T-helper 1 cell treated with Interleukin-12 subunit alpha and Interleukin-12 subunit beta and Interleukin-4 antibody, amounts not matched to agents 30 μg/mL and 1 μg/mL, for 36 hours (primary cell): ENCODE measurements around the gene ATF3.

ENCODE experiments used
- H3K27ac Mint-ChIP-seq: one replicate; pipeline ENCODE4 v1.8.0; 2021; ENCODE audit warnings: mild to moderate bottlenecking, mixed read lengths
- H3K27me3 Mint-ChIP-seq: one replicate; pipeline ENCODE4 v1.8.0; 2021; ENCODE audit warnings: low read depth, mixed read lengths
- H3K36me3 Mint-ChIP-seq: one replicate; pipeline ENCODE4 v1.8.0; 2021; ENCODE audit warnings: low read depth, mixed read lengths
- H3K4me1 Mint-ChIP-seq: one replicate; pipeline ENCODE4 v1.8.0; 2021; ENCODE audit warnings: low read depth, mixed read lengths
- H3K4me3 Mint-ChIP-seq: one replicate; pipeline ENCODE4 v1.8.0; 2021; ENCODE audit warnings: mild to moderate bottlenecking, moderate library complexity, mixed read lengths
- H3K9me3 Mint-ChIP-seq: one replicate; pipeline ENCODE4 v1.8.0; 2021; ENCODE audit warnings: mixed read lengths

The ATF3 gene

DNA sequence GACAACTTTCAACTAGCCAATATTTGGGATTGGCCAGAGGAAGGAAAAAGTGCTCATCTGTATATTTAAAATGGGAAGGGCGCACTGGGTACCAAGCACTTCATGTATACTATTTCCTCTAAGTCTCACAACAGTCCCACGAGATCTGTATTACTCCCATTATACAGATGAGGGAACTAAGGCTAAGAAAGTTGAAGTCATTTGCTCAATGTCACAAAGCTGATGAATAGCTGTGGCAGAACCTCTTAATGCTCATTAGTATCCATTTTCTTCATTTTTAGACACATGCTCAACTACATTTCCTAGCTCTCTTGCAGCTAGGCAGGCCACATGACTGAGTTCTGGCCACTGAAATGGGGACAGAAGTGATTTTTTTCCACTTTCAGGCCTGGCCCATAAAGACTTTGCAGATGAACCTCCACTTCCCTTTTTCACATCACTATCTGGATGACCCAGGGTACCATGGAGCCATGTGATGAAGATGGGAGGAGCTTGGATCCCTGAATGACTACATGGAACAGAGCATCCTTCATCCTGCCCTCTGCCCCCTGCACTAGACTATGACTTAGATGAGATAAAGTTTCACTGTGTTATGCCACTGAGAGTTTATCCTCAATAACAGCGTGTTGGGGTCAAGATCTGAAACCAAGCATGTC, 31.8 kb downstream of the ATF3 start:
- peaks cover 6% of the 10 kb centered on the region for H3K9me3 Mint-ChIP-seq
- H3K4me1 Mint-ChIP-seq, result peaks cover 30% of the 10 kb centered on the region
- H3K27ac Mint-ChIP-seq, result no peak overlapping the region
- H3K4me3 Mint-ChIP-seq, result no peak overlapping the region
- H3K27me3 Mint-ChIP-seq, result peaks cover 32% of the 10 kb centered on the region
- no peaks in the 10 kb centered on the region for H3K36me3 Mint-ChIP-seq

DNA sequence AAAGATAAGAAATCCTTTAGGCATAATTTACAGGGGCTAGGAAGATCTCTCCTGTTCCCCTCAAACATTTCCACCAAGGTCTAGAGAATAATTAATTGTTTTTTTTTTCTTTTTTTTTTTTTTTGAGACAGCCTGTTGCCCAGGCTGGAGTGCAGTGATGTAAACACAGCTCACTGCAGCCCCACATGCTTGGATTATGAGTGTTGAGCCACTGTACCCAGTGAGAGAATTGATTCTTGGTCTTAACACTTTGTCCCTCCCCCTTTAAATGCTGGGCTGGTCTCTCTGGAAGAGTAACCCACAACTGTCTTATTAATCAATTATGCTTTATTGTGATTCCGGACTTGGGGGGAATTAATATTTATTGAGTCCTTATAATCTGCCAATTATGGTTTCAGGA, 33.4 kb downstream of the ATF3 start:
- peaks cover 14% of the 10 kb centered on the region for H3K4me1 Mint-ChIP-seq
- H3K36me3 Mint-ChIP-seq, result no peaks in the 10 kb centered on the region
- H3K9me3 Mint-ChIP-seq, result peaks cover 6% of the 10 kb centered on the region
- peaks cover 43% of the 10 kb centered on the region for H3K27me3 Mint-ChIP-seq
- H3K27ac Mint-ChIP-seq, result no peak overlapping the region
- no peak overlapping the region for H3K4me3 Mint-ChIP-seq

DNA sequence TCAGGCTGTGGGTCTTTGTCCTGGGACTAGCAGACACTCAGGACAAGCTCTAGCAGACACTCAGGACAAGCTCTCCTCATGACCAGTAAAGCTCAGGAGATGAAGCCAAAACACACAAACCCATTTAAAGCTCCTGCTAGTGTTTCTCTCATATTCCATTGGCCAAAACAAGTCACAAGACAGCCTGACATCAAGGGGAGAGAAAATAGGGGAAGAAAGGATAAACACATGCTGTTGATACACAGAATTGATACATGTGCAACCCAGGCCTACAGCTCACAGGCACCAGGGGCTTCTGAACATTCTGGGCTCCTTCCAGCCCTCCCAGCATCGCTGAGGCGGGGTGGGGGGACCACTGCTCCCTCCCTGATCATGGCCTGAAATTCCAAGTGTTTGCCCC, 35.3 kb downstream of the ATF3 start:
- Mint-ChIP-seq H3K9me3 (peaks cover 6% of the 10 kb centered on the region), H3K4me1 (peaks cover 6% of the 10 kb centered on the region), H3K27ac (no peak overlapping the region), H3K4me3 (no peak overlapping the region), H3K36me3 (no peaks in the 10 kb centered on the region), H3K27me3 (peaks cover 40% of the 10 kb centered on the region)

DNA sequence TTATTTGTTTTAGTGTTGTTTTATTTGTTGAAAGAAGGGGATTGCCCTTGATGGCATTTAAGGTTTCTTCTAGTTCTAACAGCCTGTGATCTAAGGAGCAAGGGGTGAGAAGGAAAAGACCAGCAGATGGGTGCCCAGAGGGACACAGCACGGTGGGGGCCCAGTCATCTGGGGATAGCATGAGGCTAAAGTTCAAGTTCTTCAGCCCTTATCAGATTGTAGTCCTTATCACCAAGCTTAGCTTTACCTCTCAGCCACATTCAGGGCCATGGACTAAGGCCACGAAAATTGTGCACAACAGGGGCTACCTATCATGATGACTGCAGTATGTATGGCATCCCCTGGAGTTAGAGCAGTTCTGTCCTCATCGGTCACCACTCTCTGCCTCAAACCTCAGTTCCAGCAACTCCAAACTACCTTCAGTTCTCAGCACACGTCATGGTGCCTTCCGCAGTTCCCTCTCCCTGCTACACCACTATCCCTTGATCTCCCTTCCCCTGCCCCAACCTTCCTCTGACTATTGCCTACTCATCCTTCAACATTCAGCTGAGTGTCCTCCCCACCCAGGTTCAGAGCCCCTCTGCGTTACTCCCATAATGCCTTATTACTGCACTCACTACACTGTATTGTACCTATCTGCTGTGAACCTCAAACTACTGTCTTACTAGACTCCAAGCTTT, 36.4 kb downstream of the ATF3 start:
- H3K27me3 Mint-ChIP-seq, result peaks cover 32% of the 10 kb centered on the region
- no peaks in the 10 kb centered on the region for H3K4me1 Mint-ChIP-seq
- H3K9me3 Mint-ChIP-seq, result peaks cover 6% of the 10 kb centered on the region
- no peak overlapping the region for H3K4me3 Mint-ChIP-seq
- H3K36me3 Mint-ChIP-seq, result no peaks in the 10 kb centered on the region
- H3K27ac Mint-ChIP-seq, result no peak overlapping the region

DNA sequence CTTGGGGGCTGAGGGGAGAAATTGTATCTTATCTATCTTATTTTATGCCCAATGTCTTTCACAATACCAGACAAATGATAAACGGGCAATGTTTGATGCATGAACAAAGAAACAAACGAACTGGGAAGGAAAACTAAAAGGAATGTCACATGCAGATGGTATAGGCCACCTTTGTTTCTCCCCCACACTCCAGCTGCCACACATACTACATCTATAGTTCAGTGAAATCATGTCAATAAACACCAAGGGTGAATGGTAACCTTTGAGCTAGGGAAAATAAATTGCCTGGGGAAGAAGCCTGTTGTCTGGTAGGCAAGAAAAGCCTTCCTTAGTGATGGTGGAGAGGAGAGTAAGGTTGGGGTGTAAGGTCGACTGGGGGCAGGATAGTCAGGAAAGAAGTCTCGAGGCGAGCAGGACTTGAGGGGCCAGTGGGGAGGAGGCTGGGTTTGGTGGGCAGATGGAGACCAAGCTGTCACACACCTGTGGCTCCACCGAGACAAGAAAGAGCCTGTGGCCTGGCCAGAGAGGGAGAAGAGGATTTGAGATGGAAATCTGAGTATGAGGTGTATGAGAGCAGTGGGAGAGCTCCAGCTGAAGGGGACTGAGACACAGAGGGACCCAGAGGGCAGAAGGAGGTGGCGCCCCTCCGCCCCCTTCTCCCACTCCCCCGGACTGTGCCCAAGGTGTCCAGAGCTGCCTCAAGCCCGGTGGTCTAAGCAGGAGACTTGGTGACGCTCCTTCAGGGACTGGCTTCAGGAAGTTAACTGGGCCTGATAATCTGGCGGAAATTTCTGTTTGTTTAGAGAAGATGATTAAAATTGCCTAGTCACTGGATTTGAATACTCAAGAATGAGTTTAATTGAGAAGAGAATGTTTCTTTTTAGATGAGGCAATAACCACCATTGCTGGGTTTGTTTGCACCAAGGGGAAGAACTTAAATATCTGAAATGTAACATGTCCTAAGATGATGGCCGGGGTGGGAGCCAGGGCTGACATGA, 37.3 kb downstream of the ATF3 start:
- peaks cover 2% of the 10 kb centered on the region for H3K9me3 Mint-ChIP-seq
- H3K27me3 Mint-ChIP-seq, result peaks cover 23% of the 10 kb centered on the region
- no peak overlapping the region for H3K4me3 Mint-ChIP-seq
- H3K36me3 Mint-ChIP-seq, result no peaks in the 10 kb centered on the region
- no peak overlapping the region for H3K27ac Mint-ChIP-seq
- no peaks in the 10 kb centered on the region for H3K4me1 Mint-ChIP-seq

DNA sequence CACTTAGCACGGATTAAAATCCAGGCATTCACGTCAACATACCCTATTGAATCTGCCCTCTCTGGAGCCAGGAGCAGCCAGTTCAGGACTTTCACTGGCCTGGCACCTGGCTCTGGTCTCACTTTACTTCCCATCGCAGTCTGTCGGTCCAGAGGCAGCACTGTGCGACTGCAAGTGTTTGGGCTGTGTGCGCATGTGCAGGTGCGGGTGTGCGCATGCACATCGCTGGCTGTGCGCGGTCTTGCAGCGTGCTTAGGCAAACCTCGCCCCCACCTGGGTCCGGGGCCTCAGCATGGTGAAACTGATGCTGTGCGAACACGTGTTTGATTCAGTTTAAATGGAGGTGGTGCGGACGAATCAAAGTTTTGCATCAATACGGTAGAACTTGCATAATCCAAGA, 38.0 kb downstream of the ATF3 start:
- Mint-ChIP-seq H3K4me1 (no peaks in the 10 kb centered on the region), H3K36me3 (no peaks in the 10 kb centered on the region), H3K27me3 (peaks cover 16% of the 10 kb centered on the region), H3K27ac (no peak overlapping the region), H3K9me3 (no peaks in the 10 kb centered on the region), H3K4me3 (no peak overlapping the region)

DNA sequence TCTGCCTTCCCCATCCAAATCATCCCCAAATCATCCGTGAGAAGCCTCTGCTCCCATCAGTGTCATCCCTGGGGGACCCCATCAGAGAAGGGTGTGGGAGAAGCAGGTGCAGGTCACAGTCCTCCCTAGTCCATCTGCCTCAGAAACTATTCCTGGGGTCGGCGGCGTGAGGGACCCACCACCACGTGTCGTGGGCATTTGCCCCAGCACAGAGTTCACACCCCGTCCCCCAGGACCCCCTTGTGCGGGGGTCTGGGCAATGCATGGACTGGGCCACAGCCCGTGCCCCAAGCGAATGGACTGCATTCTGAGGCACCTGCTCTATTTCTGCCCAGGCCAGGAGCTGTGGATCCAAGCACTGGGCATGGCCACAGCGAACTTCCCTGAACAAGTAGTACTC, 38.4 kb downstream of the ATF3 start:
- no peaks in the 10 kb centered on the region for H3K36me3 Mint-ChIP-seq
- no peak overlapping the region for H3K4me3 Mint-ChIP-seq
- no peaks in the 10 kb centered on the region for H3K9me3 Mint-ChIP-seq
- H3K27ac Mint-ChIP-seq, result no peak overlapping the region
- H3K27me3 Mint-ChIP-seq, result peaks cover 16% of the 10 kb centered on the region
- H3K4me1 Mint-ChIP-seq, result no peaks in the 10 kb centered on the region

DNA sequence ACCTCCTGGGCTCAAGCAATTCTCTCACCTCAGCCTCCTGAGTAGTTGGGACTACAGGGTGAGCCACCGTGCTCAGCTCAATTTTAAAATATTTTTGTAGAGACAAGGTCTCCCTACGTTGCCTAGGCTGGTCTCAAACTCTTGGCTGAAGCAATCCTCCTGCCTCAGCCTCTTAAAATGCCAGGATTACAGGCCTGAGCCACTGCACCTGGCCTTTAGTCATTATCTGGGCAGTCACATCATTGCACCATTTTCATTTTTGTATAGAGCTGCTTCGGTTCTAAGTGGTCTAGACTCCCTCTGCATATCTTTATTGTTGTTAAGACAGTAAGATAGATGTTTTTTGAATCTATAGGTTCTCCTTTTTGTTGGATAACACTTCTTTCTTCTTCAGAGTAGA, 39.9 kb downstream of the ATF3 start:
- no peaks in the 10 kb centered on the region for H3K9me3 Mint-ChIP-seq
- no peak overlapping the region for H3K4me3 Mint-ChIP-seq
- H3K27me3 Mint-ChIP-seq, result peaks cover 16% of the 10 kb centered on the region
- H3K4me1 Mint-ChIP-seq, result no peaks in the 10 kb centered on the region
- no peaks in the 10 kb centered on the region for H3K36me3 Mint-ChIP-seq
- no peak overlapping the region for H3K27ac Mint-ChIP-seq

DNA sequence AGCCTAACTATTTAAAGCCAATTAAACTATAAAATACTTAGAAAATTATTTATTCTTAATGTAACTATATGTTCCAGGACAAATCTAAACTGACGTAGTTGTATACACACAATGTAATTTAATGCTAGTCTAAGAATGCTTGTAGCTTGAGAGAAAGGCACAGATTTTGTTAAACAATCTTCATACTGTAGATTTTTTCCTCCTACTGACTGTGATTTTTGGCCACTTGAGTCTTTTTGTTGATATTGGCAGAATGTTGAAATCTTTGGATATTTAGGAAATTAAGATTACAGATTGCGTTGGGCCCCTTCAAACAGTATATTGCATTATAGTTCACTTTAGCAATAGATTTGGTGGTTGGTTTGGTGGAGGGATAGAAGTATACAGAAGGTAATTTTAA, 40.5 kb downstream of the ATF3 start:
- Mint-ChIP-seq H3K27me3 (peaks cover 20% of the 10 kb centered on the region), H3K27ac (no peak overlapping the region), H3K9me3 (no peaks in the 10 kb centered on the region), H3K4me3 (no peak overlapping the region), H3K36me3 (no peaks in the 10 kb centered on the region), H3K4me1 (no peaks in the 10 kb centered on the region)

DNA sequence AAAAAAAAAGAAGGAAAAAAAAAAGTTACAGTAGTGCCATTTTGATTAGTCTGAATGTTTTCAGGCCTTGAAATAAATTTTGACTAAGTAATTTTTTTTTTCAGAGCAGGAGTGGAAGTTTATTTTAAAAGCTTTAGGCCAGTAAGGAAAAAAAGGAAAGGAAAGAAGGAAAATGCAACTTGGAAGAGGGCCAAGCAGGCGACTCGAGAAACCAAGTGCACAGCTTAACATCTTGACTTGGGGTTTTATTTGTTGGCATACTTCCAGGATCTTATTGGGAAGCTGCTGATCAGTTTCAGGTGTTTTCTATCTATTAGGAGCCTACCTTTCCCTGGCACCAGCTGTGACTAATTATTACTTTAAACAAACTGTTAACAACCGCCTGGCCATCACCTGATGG, 41.7 kb downstream of the ATF3 start:
- Mint-ChIP-seq H3K4me3 (no peak overlapping the region), H3K27ac (no peak overlapping the region), H3K27me3 (peaks cover 28% of the 10 kb centered on the region), H3K36me3 (no peaks in the 10 kb centered on the region), H3K4me1 (no peaks in the 10 kb centered on the region), H3K9me3 (no peaks in the 10 kb centered on the region)

DNA sequence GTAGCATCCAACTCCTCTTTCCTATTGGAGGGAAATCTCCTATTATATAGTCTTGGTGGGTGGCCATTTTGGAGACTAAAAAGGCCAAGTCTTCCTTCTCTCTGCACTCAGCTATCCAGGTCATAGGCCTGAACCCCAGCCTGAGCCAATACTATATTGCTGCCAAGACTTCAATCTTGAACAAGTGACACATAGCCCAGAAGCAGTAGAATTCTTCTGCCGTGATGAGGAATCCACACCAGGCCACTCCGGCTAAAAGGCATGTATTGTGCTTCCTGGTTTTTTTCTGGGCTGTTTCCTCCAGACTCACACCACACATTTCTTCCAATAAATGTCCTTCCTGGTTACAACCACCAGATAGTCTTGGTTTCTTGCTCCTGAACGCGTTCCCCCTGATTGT, 43.0 kb downstream of the ATF3 start:
- H3K4me3 Mint-ChIP-seq, result no peak overlapping the region
- no peak overlapping the region for H3K27ac Mint-ChIP-seq
- no peaks in the 10 kb centered on the region for H3K36me3 Mint-ChIP-seq
- H3K9me3 Mint-ChIP-seq, result no peaks in the 10 kb centered on the region
- no peaks in the 10 kb centered on the region for H3K4me1 Mint-ChIP-seq
- peaks cover 18% of the 10 kb centered on the region for H3K27me3 Mint-ChIP-seq

DNA sequence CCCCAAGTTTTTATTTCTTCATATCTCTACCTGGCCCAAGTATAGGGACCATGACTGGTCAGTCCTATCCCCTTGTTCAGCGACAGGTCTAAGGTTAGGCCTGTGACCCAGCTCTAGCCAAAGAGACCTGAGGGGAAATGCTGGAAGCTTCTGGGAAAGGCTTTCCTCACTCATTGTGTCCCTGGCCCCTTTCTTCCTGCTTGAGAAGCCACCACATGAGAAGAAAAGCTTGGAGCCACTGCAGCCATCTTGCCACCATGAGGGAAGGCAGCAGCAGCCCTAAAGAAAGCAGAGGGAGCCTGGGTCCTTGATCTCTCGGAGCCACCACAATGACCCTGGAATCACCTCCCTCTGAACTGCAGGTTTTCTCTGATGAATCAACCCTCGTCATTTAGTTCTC, 43.4 kb downstream of the ATF3 start:
- H3K27me3 Mint-ChIP-seq, result peaks cover 16% of the 10 kb centered on the region
- no peak overlapping the region for H3K4me3 Mint-ChIP-seq
- H3K9me3 Mint-ChIP-seq, result no peaks in the 10 kb centered on the region
- H3K36me3 Mint-ChIP-seq, result no peaks in the 10 kb centered on the region
- H3K27ac Mint-ChIP-seq, result no peak overlapping the region
- no peaks in the 10 kb centered on the region for H3K4me1 Mint-ChIP-seq

DNA sequence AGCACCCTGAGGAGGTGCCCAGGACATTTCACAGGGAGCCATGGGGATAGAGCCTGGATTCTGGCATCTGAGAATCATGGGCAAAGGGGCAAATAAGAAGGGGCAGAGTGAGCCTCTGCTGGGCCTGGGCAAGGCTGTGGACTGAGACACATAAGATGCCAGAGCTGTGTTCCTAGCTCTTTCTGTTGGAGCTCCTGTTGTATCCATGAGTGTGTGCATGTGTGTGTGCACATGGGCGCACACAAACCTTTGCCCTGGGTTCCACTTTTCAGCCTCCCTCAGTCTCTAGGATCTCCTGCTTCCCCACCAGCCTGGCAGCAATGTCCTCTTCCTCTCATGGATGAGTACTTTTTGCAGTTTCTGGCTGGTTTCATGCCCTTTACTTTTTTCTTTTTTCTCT, 44.0 kb downstream of the ATF3 start:
- no peak overlapping the region for H3K4me3 Mint-ChIP-seq
- peaks cover 22% of the 10 kb centered on the region for H3K27me3 Mint-ChIP-seq
- H3K36me3 Mint-ChIP-seq, result no peaks in the 10 kb centered on the region
- no peaks in the 10 kb centered on the region for H3K4me1 Mint-ChIP-seq
- H3K27ac Mint-ChIP-seq, result no peak overlapping the region
- H3K9me3 Mint-ChIP-seq, result no peaks in the 10 kb centered on the region

DNA sequence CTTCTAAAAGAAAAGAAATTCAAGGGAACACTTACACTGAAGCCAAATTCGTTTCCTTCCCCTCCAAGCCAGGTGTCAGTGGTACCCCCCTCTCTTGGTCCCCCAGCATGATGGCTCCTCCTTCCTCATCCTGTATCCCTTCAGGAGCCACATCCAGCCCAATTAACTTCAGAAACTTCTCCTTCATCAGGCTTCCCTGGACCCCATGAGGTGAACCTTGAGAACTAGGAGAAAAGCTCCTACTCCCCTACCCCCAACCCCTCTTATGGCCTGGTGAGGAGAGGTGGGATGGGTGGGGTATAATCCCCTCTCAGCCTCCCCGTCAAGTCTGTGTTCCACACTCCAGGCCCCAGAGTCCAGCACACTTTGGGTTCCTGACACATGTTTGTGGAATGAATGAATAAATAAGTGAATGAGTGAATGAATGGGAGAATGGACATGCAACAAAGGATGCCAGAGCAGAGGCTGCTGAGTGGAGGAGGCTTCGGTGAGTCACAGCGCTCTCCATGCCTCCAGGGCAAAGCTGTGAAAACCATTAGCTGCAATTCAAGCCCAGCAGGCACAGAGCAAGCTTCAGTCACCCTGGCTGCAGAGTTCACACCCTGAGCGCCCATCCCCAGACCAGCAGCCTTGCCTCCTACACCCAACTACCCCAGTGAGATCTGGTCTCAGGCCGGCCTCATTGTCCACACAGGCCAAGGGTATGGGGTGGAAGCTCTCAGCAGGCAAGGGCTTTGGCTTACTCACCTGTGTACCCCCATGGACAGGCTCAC, 47.3 kb downstream of the ATF3 start:
- Mint-ChIP-seq H3K36me3 (no peaks in the 10 kb centered on the region), H3K27ac (no peak overlapping the region), H3K4me3 (no peak overlapping the region), H3K4me1 (no peaks in the 10 kb centered on the region), H3K9me3 (no peaks in the 10 kb centered on the region), H3K27me3 (peaks cover 41% of the 10 kb centered on the region)
